ENCODE measurements around the gene MED13L.

MED13L gene

DNA sequence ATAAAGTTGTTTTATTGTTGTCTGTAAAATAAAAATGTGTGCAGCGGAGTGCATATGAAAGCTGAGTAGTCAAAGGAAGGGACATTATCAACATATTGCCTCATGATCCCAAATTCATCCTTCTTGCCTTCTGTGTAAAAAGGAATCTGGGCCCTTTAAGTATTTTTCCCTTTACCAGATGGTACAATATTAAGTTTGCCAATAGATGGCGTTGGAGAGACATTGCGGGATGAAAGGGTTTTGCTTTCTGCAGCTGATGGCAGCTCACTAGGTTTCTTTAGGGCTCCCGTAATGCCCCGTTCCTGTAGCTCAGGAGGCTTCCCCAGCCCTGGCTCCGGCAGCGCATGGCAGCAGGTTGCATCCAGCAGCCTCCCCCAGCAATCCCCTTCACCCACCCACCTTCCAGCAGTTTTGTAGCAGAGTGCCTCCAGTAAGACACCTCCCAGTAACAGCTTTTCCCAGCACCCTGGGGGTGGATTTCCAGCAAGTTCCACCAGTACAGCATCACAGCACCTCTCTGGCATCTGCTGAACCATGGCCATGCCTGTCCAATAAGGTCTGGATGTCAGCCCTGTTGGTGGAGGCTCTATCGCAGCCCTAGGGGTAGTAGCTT lies 354.4 kb downstream of the MED13L start:
- Histone ChIP-seq H3K9me3 (peaks cover 0 to 11% (median 10%) of the 10 kb centered on the region in 3 donors), H3K36me3 (no peaks in the 10 kb centered on the region), H3K4me1 (no peaks in the 10 kb centered on the region), H3K27ac (no peak overlapping the region), H3K27me3 (peaks cover 0 to 30% of the 10 kb centered on the region in 2 donors), H3K4me3 (no peak overlapping the region)
- TF ChIP-seq, protein P1, sequence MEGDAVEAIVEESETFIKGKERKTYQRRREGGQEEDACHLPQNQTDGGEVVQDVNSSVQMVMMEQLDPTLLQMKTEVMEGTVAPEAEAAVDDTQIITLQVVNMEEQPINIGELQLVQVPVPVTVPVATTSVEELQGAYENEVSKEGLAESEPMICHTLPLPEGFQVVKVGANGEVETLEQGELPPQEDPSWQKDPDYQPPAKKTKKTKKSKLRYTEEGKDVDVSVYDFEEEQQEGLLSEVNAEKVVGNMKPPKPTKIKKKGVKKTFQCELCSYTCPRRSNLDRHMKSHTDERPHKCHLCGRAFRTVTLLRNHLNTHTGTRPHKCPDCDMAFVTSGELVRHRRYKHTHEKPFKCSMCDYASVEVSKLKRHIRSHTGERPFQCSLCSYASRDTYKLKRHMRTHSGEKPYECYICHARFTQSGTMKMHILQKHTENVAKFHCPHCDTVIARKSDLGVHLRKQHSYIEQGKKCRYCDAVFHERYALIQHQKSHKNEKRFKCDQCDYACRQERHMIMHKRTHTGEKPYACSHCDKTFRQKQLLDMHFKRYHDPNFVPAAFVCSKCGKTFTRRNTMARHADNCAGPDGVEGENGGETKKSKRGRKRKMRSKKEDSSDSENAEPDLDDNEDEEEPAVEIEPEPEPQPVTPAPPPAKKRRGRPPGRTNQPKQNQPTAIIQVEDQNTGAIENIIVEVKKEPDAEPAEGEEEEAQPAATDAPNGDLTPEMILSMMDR (IDR thresholded peaks at IDR 0.05) = no peak
- no peak for DNase-seq
- intact Hi-C loops (cut with DNase I; ENCODE audit: low total_unique reads) = no loop called here

DNA sequence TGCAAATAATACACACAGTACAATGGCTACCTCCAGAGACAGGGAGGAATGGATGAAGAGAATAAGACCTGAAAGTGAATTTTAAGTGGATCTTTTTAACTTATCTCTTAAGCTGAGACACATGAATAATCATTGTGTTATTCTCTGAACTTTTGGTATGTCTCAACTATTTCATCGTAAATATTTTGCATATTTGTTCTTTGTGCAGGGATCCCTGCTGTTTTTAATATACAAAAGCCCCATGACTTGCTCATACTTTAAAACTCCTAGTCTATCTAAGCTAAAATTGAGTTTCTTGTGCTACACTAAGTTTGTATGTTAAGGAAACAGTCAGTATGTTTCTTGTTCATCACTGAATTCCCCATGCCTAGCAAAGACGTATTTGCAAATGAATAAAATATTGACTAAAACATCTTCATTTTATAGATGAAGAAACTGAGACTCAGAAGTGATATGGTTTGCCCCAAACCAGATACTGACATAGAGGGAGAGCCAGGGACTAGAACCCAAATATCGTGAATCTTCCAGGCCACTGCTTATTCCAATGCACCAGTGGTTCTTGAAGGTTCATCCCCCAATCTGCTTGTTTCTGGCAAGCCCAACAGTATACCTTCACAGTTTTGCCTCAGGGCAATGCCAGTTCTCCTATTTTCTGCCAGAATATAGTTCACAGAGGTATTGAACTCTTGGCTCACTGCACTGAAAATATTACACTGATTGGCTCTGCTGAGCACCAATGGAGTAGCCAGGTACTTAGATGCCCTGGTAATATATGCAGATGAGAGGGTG lies 356.9 kb downstream of the MED13L start:
- peaks cover 0 to 50% of the 10 kb centered on the region in 2 donors for H3K27me3 ChIP-seq
- TF ChIP-seq, protein P1 (IDR thresholded peaks at IDR 0.05) = no peak
- no peak overlapping the region for H3K4me3 ChIP-seq
- no peaks in the 10 kb centered on the region for H3K36me3 ChIP-seq
- peaks cover 0 to 7% (median 2%) of the 10 kb centered on the region in 4 donors for H3K4me1 ChIP-seq
- intact Hi-C loops (cut with DNase I; ENCODE audit: low total_unique reads) = no loop called here
- H3K27ac ChIP-seq = no peak overlapping the region
- peaks cover 0 to 11% (median 10%) of the 10 kb centered on the region in 3 donors for H3K9me3 ChIP-seq
- DNase-seq = no peak

DNA sequence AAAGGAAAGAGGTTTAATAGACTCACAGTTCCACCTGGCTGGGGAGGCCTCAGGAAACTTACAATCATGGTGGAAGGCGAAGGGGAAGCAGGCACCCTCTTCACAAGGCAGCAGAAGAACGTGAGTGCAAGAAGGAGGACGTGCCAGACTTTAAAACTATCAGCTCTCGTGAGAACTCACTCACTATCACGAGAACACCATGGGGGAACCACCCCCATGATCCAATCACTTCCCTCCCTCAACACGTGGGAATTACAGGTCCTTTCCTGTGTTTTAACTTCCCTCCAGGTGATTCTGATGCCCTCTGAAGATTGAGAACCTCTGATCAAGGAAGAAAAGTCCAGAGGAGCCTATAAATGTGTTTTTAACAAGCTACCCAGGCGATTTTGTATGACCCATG lies 358.7 kb downstream of the MED13L start:
- no peaks in the 10 kb centered on the region for H3K36me3 ChIP-seq
- H3K9me3 ChIP-seq = peaks cover 0 to 11% (median 9%) of the 10 kb centered on the region in 3 donors
- H3K4me3 ChIP-seq = no peak overlapping the region
- no peak for DNase-seq
- peaks cover 0 to 7% (median 2%) of the 10 kb centered on the region in 4 donors for H3K4me1 ChIP-seq
- intact Hi-C loops (cut with DNase I; ENCODE audit: low total_unique reads) = loop anchor here (5.0 kb wide), 2 partner anchors 1256 to 1936 kb away; no protein-coding TSS in a partner anchor
- TF ChIP-seq, protein P1 (IDR thresholded peaks at IDR 0.05) = no peak
- peaks cover 0 to 56% of the 10 kb centered on the region in 2 donors for H3K27me3 ChIP-seq
- no peak overlapping the region for H3K27ac ChIP-seq

DNA sequence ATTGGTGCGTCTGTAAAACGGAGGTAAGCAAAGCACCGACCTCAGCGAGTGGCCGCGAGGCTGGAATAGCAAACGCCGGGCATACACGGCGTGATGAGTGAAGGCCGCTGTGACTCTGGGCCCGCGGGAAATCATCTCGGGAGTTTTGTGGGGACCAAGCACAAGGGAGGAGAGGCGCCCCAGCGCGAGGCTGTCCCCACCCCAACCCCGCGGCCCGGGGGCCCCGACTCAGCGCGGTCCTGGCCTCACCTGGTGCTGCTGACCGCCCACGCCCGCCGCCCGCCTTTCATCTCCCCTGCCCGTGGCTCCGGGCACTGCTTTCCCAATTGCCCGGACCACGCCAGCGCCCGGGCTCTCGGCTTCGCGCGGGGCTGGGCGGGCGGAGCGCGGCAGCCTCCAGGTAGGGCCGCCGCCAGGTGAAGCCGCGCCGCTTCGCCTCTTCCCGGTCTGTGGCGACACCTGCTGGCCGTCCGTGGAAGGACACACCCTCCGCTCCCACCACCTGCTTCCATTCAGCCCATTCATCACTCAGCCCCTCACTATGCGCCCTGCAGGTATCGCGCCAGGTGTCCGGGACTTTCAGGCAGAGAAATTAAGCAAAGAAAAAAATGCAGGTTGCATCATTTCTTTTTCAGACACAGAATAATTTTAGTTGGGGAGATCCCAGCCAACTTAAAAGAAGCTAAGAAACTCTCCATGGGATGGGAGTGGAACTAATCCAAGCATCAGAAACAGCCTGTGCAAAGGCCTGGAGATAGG lies 360.4 kb downstream of the MED13L start:
- H3K27ac ChIP-seq = no peak overlapping the region
- TF ChIP-seq, protein P1 (IDR thresholded peaks at IDR 0.05) = peak; percentile 94 to 95
- H3K4me3 ChIP-seq = no peak overlapping the region

DNA sequence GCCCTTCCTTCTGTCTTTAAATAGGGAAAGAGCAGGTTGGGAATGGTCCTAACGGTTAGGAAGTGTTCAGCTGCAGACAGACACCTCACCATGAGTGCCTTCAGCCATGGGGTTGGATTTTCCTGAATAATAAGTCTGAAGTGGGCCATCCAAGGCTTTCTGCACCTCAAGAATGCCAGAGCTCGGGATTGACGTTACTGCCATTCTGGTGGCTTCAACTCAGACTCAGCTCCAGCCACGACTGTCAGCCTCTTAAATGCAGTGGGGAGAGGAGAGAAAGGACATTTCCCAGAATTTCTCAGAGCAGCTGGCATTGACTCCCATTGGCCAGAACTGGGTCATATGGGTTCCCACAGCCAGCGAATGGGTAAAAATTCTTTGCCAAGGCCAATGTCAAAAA lies 363.4 kb downstream of the MED13L start:
- TF ChIP-seq, protein P1 (IDR thresholded peaks at IDR 0.05) = no peak
- H3K27me3 ChIP-seq = peaks cover 0 to 47% of the 10 kb centered on the region in 2 donors
- DNase-seq = no peak
- no peak overlapping the region for H3K4me3 ChIP-seq
- H3K27ac ChIP-seq = no peak overlapping the region
- H3K36me3 ChIP-seq = no peaks in the 10 kb centered on the region
- H3K4me1 ChIP-seq = peaks cover 0 to 7% (median 2%) of the 10 kb centered on the region in 4 donors
- H3K9me3 ChIP-seq = peaks cover 0 to 4% (median 0%) of the 10 kb centered on the region in 3 donors
- intact Hi-C loops (cut with DNase I; ENCODE audit: low total_unique reads) = no loop called here

More for the DNA sequence above, 360.4 kb downstream of the MED13L start:
- peaks cover 0 to 7% (median 2%) of the 10 kb centered on the region in 4 donors for H3K4me1 ChIP-seq
- H3K9me3 ChIP-seq = peaks cover 0 to 3% (median 0%) of the 10 kb centered on the region in 3 donors
- no peaks in the 10 kb centered on the region for H3K36me3 ChIP-seq
- intact Hi-C loops (cut with DNase I; ENCODE audit: low total_unique reads) = loop anchor here (5.0 kb wide), 2 partner anchors 1255 to 1935 kb away; no protein-coding TSS in a partner anchor
- DNase-seq = peak; percentile 45 to 70
- peaks cover 0 to 52% of the 10 kb centered on the region in 2 donors for H3K27me3 ChIP-seq

Data from tibial artery (tissue), 4 donors.